CD4-positive, CD25-positive, alpha-beta regulatory T cell (primary cell): ENCODE results near the gene SLC1A5. TPM values are rescaled to one million over a fixed set of nuclear protein-coding genes. Genes with fewer than 3 reads are reported as not detected.

Experiments used
- ATAC-seq, 2 donors: fragments of 150-1000 bp; cut with Tn5 transposase; one replicate each; pipeline ENCODE4 v1.10.0; 2021; ENCODE audit warnings: low read depth in 2 of 2, moderate number of reproducible peaks in 2 of 2, moderate library complexity in 1 of 2
- DNase-seq, 3 donors: peaks; one replicate each; pipeline versions ENCODE4 v3.0.0 to v3.0.0-alpha.2; 2012 to 2022; ENCODE audit warnings: mixed read lengths in 1 of 3
- H3K27ac ChIP-seq: one replicate; pipeline ENCODE4 v1.7.0; 2013; ENCODE audit warnings: mild to moderate bottlenecking, low read length; ENCODE audit not compliant: insufficient read depth, poor library complexity, severe bottlenecking
- H3K27me3 ChIP-seq: one replicate; pipeline ENCODE4 v1.7.0; 2013; ENCODE audit warnings: low read length; ENCODE audit not compliant: control insufficient read depth, insufficient read depth
- H3K36me3 ChIP-seq: one replicate; pipeline ENCODE4 v1.7.0; 2013; ENCODE audit warnings: mild to moderate bottlenecking, low read length, moderate library complexity; ENCODE audit not compliant: control insufficient read depth, insufficient read depth
- H3K4me1 ChIP-seq: 2 replicates; pipeline ENCODE4 v1.7.0; 2013; ENCODE audit warnings: mild to moderate bottlenecking, low read length; ENCODE audit not compliant: insufficient read depth, control insufficient read depth, poor library complexity, severe bottlenecking
- H3K4me3 ChIP-seq: one replicate; pipeline ENCODE4 v1.7.0; 2013; ENCODE audit warnings: low read depth, mild to moderate bottlenecking, low read length, moderate library complexity
- H3K9me3 ChIP-seq, 2 experiments: 1 replicate in 1 of 2; 2 replicates in 1 of 2; pipeline ENCODE4 v1.7.0; 2013; ENCODE audit warnings: low read length in 2 of 2, mild to moderate bottlenecking in 1 of 2, moderate library complexity in 1 of 2; ENCODE audit not compliant: control insufficient read depth in 2 of 2
- H3K27ac Mint-ChIP-seq, 3 donors: one replicate each; pipeline ENCODE4 v1.8.0; 2020 to 2022; ENCODE audit warnings: mild to moderate bottlenecking in 3 of 3, mixed read lengths in 3 of 3, moderate library complexity in 2 of 3
- H3K27me3 Mint-ChIP-seq: one replicate; pipeline ENCODE4 v1.8.0; 2022; ENCODE audit warnings: mild to moderate bottlenecking, mixed read lengths
- H3K36me3 Mint-ChIP-seq: one replicate; pipeline ENCODE4 v1.8.0; 2020; ENCODE audit warnings: mixed read lengths
- H3K4me1 Mint-ChIP-seq, 4 donors: one replicate each; pipeline ENCODE4 v1.8.0; 2020 to 2022; ENCODE audit warnings: mixed read lengths in 4 of 4, mild to moderate bottlenecking in 1 of 4
- H3K4me3 Mint-ChIP-seq, 4 donors: one replicate each; pipeline ENCODE4 v1.8.0; 2020 to 2022; ENCODE audit warnings: mild to moderate bottlenecking in 4 of 4, mixed read lengths in 4 of 4, moderate library complexity in 3 of 4
- H3K9me3 Mint-ChIP-seq, 7 donors: one replicate each; pipeline ENCODE4 v1.8.0; 2020 to 2022; ENCODE audit warnings: mixed read lengths in 7 of 7, mild to moderate bottlenecking in 3 of 7, moderate library complexity in 2 of 7
- polyA plus RNA-seq, 4 donors: library from polyadenylated mRNA; unstranded; fragments of 300-500 nt; fragmentation: Illumina TruSeq; gene quantifications; one replicate each; pipeline ENCODE4 v1.2.3, GENCODE V29; 2021
- total RNA-seq: library from RNA; stranded (reverse); gene quantifications from one replicate; pipeline ENCODE4 v1.2.3, GENCODE V29; 2022

SLC1A5 gene
- total and polyA plus RNA-seq, 5 donors from 2014 or later = 23.6 to 28.8 (median 26.6) TPM

DNA sequence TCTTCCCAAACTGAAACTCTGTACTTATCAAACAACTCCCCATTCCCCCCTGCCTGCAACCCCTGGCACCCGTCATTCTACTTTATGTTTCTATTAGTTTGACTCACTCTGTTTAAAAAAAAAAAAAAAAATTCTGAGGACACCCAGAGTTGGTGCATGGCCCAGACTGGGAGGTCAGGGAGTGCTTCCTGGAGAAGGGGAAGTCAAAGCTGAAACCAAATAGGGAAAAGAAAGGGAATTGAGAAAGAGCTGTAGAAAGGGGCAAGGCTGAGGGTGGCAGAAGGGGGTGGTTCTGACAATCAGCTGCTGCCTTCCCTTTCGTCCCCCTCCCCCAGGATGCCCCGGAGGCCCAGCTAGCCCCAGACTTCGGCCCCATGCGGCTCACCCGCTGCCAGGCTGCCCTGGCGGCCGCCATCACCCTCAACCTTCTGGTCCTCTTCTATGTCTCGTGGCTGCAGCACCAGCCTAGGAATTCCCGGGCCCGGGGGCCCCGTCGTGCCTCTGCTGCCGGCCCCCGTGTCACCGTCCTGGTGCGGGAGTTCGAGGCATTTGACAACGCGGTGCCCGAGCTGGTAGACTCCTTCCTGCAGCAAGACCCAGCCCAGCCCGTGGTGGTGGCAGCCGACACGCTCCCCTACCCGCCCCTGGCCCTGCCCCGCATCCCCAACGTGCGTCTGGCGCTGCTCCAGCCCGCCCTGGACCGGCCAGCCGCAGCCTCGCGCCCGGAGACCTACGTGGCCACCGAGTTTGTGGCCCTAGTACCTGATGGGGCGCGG lies 33.1 kb downstream of the SLC1A5 start:
- H3K4me3 Mint-ChIP-seq = no peak overlapping the region
- ATAC-seq (no peak), DNase-seq (no peak)
- H3K27me3 Mint-ChIP-seq = no peaks in the 10 kb centered on the region
- H3K4me1 ChIP-seq = no peaks in the 10 kb centered on the region
- H3K27ac Mint-ChIP-seq = no peak overlapping the region
- no peaks in the 10 kb centered on the region for H3K9me3 Mint-ChIP-seq
- H3K36me3 Mint-ChIP-seq = peaks cover 11% of the 10 kb centered on the region
- peaks cover 5 to 15% (median 6%) of the 10 kb centered on the region in 4 donors for H3K4me1 Mint-ChIP-seq
- no peak overlapping the region for H3K27ac ChIP-seq
- no peaks in the 10 kb centered on the region for H3K27me3 ChIP-seq
- no peaks in the 10 kb centered on the region for H3K36me3 ChIP-seq
- H3K9me3 ChIP-seq = no peaks in the 10 kb centered on the region
- H3K4me3 ChIP-seq = no peak overlapping the region

DNA sequence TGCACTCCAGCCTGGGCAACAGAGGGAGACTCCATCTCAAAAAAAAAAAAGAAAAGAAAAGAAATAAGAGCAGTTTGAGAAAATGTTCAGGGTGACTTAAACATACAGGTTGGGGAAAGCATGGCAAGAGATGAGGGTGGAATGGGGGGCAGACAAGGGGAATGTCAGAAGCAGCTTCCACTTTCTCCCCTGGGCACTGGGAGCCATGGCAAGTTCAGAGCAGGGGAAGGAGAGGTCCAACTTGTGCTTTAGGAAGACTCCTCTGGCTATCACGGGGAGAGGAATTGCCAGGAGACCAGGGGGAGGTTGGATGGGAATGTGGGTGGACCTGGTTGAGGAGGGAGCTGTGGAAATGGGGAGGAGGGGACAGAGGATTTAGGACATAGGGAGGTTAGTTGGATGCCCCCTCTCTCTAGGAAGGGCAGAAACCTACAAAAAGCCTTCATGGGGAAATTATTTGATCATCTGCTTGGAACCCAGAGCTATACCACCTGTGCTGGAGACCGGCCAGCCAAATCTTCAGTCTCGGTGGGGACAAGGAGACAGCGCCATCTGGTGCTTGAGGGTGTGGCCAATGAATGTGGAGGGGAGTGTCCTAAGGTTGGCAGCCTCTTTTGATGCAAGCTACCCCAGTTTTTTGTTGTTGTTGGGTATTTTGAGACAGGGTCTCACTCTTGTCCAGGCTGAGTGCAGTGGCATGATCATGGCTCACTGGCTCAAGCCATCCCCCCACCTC lies 34.8 kb downstream of the SLC1A5 start:
- Mint-ChIP-seq H3K4me3 (peak overlapping the region in 1 of 4 donors; percentile 51), H3K9me3 (no peaks in the 10 kb centered on the region), H3K27ac (peak overlapping the region in 1 of 3 donors; percentile 7), H3K4me1 (peaks cover 5 to 17% (median 9%) of the 10 kb centered on the region in 4 donors), H3K27me3 (no peaks in the 10 kb centered on the region), H3K36me3 (peaks cover 11% of the 10 kb centered on the region)
- H3K27ac ChIP-seq = no peak overlapping the region
- H3K36me3 ChIP-seq = no peaks in the 10 kb centered on the region
- ATAC-seq (peak; percentile 72 to 80), DNase-seq (peak; percentile 52 to 81 (median 69))
- no peak overlapping the region for H3K4me3 ChIP-seq
- no peaks in the 10 kb centered on the region for H3K4me1 ChIP-seq
- no peaks in the 10 kb centered on the region for H3K27me3 ChIP-seq
- no peaks in the 10 kb centered on the region for H3K9me3 ChIP-seq

DNA sequence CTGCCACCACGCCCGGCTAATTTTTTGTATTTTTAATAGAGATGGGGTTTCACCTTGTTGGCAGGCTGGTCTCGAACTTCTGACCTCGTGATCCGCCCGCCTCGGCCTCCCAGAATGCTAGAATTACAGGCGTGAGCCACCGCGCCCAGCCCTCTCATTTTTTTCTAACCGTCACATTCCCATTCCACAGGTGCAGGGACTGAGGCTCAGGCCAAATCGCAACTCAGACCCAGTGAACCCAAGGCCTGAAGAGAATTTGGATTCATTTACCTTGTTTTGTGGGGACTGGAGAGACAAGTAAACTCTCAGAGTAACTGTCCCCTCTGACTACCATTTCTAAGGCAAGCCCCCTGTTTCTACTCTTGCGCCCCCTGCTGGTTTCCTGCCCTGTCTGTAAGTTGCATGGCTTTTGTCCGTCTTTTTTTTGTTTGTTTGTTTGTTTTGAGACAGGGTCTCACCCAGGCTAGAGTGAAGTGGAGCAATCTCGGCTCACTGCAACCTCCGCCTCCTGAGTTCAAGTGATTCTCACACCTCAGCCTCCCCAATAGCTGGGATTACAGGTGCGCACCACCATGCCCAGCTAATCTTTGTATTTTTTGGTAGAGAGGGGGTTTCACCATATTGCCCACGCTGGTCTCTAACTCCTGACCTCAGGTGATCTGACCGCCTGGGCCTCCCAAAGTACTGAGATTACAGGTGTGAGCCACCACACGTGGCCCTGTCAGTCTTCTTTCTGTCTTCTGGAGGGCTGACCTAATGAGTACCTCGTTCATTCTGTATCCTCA lies 39.9 kb downstream of the SLC1A5 start:
- peak overlapping the region in 3 of 4 donors; percentile 81 to 97 (median 83) for H3K4me3 Mint-ChIP-seq
- DNase-seq (peak; percentile 55 to 74 (median 56)), ATAC-seq (no peak)
- Histone ChIP-seq H3K4me3 (no peak overlapping the region), H3K36me3 (no peaks in the 10 kb centered on the region), H3K9me3 (no peaks in the 10 kb centered on the region), H3K4me1 (peaks cover 35% of the 10 kb centered on the region), H3K27me3 (no peaks in the 10 kb centered on the region), H3K27ac (no peak overlapping the region)
- peak overlapping the region in 2 of 3 donors; percentile 88 to 90 for H3K27ac Mint-ChIP-seq
- H3K27me3 Mint-ChIP-seq = peaks cover 5% of the 10 kb centered on the region
- no peaks in the 10 kb centered on the region for H3K9me3 Mint-ChIP-seq
- peaks cover 0 to 43% (median 29%) of the 10 kb centered on the region in 4 donors for H3K4me1 Mint-ChIP-seq
- peaks cover 11% of the 10 kb centered on the region for H3K36me3 Mint-ChIP-seq

DNA sequence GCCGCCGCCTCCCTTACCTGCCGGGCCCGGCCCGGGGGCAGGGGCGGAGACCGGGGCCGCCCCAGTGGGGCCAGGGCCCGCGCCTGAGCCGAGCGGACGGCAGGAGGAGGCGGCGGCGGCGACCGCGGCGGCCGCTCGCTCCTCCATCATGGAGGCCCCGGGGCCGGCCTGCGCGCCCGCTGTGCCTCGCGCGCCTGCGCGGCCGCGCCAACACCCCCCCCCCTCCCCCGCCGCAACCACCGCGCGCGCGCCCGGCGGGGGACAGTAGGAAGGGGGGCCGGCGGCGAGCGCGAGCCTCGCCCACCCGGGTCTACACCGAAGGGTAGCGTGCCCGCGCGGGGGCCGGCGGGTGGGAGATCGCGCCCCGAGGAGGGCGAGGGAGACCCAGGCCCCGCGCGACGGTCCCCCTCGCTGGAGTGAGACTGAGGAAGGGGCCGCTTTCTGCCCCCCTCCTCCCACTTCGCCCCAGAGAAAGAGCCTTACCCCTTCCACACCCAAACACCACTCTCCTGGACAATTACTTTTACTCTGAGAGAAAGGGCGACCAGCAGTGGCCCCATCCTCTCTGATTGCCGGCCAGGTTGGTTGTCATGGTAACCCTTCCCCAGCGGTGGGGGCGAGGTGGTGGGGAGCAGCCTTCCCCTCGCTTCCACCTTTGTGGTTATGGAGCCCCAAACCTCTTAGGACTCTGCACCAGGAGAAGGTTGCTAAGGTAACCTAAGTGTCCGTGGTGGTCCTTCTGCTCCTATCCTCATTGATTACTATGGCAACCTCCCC lies 41.9 kb downstream of the SLC1A5 start, which contains the start of gene STRN4:
Gene STRN4, minus strand, starts transcription at position 170 of the 777 bp plus-strand sequence. Its CDS starts 20 bp downstream, at position 150.
- peaks cover 9% of the 10 kb centered on the region for H3K36me3 Mint-ChIP-seq
- peak within 1 kb of the TSS; percentile 65 for H3K27ac ChIP-seq
- DNase-seq = peak; percentile 44 to 66 (median 57)

DNA sequence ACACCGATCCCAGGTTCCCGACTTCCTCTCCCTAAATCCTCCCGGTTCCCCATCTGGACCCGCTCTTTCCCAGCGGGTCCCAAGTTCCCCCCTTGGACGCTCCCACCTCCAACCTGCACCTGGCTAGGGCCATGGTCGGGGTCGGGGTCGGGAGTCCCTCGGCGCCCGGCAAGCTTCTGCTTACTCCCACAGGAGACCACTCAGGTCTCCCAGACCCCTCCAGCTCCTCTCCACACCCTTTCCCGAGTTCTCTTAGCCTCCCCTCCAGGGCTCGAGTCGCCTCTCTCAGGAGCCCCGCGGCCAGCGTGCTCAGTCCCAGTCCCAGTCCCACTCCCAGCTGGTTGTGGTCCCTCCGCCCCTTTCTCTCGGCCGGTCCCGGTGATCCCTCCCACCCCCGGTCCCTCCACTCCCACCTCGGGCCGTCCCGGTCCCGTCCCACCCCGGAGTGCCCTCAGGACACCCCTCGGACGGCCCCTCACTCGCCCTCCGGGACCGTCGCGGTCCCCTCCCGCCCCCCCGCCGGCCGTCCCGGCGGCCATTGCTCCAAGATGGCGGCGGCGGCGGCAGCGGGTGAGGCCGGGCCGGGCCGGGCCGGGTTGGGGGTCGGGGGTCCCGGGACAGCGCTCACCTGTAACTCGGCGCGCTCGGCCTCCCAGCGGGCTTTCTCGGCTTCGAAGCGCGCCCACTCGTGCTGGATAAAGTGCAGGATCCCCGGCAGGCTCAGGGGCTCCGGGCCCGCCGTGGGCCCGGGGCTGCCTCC lies 42.7 kb downstream of the SLC1A5 start, which contains the start of gene FKRP:
Gene FKRP, plus strand, starts transcription at position 537 of the 760 bp plus-strand sequence. CDS start 9,394 bp downstream, outside the sequence.
- peak within 1 kb of the TSS; percentile 73 for H3K4me3 ChIP-seq
- Mint-ChIP-seq H3K36me3 (peaks cover 7% of the 10 kb centered on the region), H3K4me3 (peak within 1 kb of the TSS; percentile 90 to 97 (median 95)), H3K4me1 (peaks cover 2 to 65% (median 46%) of the 10 kb centered on the region in 4 donors), H3K27ac (peak within 1 kb of the TSS; percentile 92 to 95 (median 94)), H3K9me3 (peaks cover 0 to 2% (median 0%) of the 10 kb centered on the region in 7 donors), H3K27me3 (peaks cover 5% of the 10 kb centered on the region)
- H3K27ac ChIP-seq = peak within 1 kb of the TSS; percentile 65
- ATAC-seq (peak; percentile 47 to 54), DNase-seq (peak in 2 of 3 donors; percentile 24 to 32)
- H3K4me1 ChIP-seq = peaks cover 46% of the 10 kb centered on the region
- no peaks in the 10 kb centered on the region for H3K27me3 ChIP-seq
- H3K36me3 ChIP-seq = peaks cover 2% of the 10 kb centered on the region
- H3K9me3 ChIP-seq = no peaks in the 10 kb centered on the region

More for the DNA sequence above, 41.9 kb downstream of the SLC1A5 start, which contains the start of gene STRN4:
- ATAC-seq = peak; percentile 67 to 74
- H3K27ac Mint-ChIP-seq = peak within 1 kb of the TSS; percentile 92 to 95 (median 94)
- no peaks in the 10 kb centered on the region for H3K27me3 ChIP-seq
- H3K9me3 ChIP-seq = no peaks in the 10 kb centered on the region
- H3K4me3 ChIP-seq = peak within 1 kb of the TSS; percentile 73
- peaks cover 5% of the 10 kb centered on the region for H3K27me3 Mint-ChIP-seq
- H3K36me3 ChIP-seq = no peaks in the 10 kb centered on the region
- peaks cover 0 to 2% (median 0%) of the 10 kb centered on the region in 7 donors for H3K9me3 Mint-ChIP-seq
- peak within 1 kb of the TSS; percentile 90 to 97 (median 95) for H3K4me3 Mint-ChIP-seq
- H3K4me1 Mint-ChIP-seq = peaks cover 0 to 58% (median 41%) of the 10 kb centered on the region in 4 donors
- peaks cover 46% of the 10 kb centered on the region for H3K4me1 ChIP-seq

DNA sequence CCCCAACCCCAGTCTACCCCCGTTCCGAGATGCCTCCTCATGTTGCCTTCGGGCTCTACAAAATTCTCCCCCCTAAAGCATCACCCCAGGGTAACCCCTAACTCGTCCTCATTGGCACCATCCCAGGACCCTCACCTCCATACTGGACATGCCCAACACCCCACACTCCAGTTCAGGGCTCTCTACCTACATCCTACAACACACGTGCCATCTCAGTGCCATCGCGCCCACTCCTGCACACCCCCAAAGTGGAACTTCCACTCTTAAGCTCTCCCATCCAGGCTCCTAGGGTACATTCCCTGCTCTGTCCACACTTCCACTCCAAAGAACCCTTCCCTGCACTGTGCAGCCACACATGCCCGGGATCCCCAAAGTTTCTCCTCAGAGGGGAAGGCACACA lies 43.4 kb downstream of the SLC1A5 start:
- peak overlapping the region; percentile 51 for H3K27ac ChIP-seq
- H3K9me3 ChIP-seq = no peaks in the 10 kb centered on the region
- Mint-ChIP-seq H3K4me1 (peaks cover 8 to 71% (median 51%) of the 10 kb centered on the region in 4 donors), H3K36me3 (peaks cover 5% of the 10 kb centered on the region), H3K27me3 (peaks cover 5% of the 10 kb centered on the region), H3K4me3 (peak overlapping the region; percentile 90 to 96 (median 92)), H3K27ac (peak overlapping the region; percentile 91 to 95 (median 92)), H3K9me3 (peaks cover 0 to 2% (median 0%) of the 10 kb centered on the region in 7 donors)
- H3K4me1 ChIP-seq = peaks cover 46% of the 10 kb centered on the region
- peak overlapping the region; percentile 73 for H3K4me3 ChIP-seq
- H3K27me3 ChIP-seq = no peaks in the 10 kb centered on the region
- H3K36me3 ChIP-seq = peaks cover 2% of the 10 kb centered on the region
- DNase-seq = no peak
- ATAC-seq = no peak
